ENCODE results near the gene TAPBP. TPM values are rescaled to one million over a fixed set of nuclear protein-coding genes. Genes with fewer than 3 reads are reported as not detected.

TAPBP gene
- total and polyA plus RNA-seq, 7 donors: 7.8 to 114 (median 45.7) TPM

DNA sequence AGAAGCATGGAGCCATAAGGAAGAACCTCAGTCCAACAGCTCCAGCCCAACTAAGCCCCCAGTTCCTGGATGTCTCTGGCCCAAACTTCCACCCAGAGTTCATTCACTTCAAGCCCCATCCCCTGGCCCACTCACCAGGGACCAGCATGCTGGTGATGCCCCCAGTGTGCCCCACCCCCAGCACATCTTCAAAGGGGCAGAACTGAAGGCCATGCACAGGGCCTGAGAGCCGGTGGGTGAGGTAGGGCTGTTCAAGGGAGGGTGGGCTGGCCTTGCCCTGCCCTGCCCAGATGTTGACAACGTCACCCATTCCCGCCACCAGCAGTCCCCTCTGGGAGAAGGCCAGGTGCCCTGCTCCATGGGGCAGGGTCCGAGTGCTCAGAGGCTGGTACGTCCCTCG is 33.3 kb downstream of the TAPBP start:
- WGBS, 2 donors: 85 to 92% methylated on average over 6 of the region's 6 CpGs
- H3K36me3 ChIP-seq: peaks cover 6 to 75% (median 14%) of the 10 kb centered on the region in 4 donors
- intact Hi-C loops (cut with DNase I): no loop called here
- no peak for TF ChIP-seq POLR2AphosphoS5 (IDR thresholded peaks at IDR 0.05)
- TF ChIP-seq EP300 (IDR thresholded peaks at IDR 0.05): no peak
- TF ChIP-seq, protein P1, sequence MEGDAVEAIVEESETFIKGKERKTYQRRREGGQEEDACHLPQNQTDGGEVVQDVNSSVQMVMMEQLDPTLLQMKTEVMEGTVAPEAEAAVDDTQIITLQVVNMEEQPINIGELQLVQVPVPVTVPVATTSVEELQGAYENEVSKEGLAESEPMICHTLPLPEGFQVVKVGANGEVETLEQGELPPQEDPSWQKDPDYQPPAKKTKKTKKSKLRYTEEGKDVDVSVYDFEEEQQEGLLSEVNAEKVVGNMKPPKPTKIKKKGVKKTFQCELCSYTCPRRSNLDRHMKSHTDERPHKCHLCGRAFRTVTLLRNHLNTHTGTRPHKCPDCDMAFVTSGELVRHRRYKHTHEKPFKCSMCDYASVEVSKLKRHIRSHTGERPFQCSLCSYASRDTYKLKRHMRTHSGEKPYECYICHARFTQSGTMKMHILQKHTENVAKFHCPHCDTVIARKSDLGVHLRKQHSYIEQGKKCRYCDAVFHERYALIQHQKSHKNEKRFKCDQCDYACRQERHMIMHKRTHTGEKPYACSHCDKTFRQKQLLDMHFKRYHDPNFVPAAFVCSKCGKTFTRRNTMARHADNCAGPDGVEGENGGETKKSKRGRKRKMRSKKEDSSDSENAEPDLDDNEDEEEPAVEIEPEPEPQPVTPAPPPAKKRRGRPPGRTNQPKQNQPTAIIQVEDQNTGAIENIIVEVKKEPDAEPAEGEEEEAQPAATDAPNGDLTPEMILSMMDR (IDR thresholded peaks at IDR 0.05): no peak
- no peak for TF ChIP-seq POLR2A (IDR thresholded peaks at IDR 0.05)
- H3K27me3 ChIP-seq: no peaks in the 10 kb centered on the region
- no peak overlapping the region for H3K27ac ChIP-seq
- no peaks in the 10 kb centered on the region for H3K9me3 ChIP-seq
- no peak for DNase-seq
- peaks cover 0 to 26% (median 23%) of the 10 kb centered on the region in 4 donors for H3K4me1 ChIP-seq
- H3K4me3 ChIP-seq: no peak overlapping the region

GRCh38 chr6:33279971-33280511 is 33.8 kb downstream of the TAPBP start:
- H3K4me1 ChIP-seq: peaks cover 0 to 30% (median 27%) of the 10 kb centered on the region in 4 donors
- H3K27me3 ChIP-seq: no peaks in the 10 kb centered on the region
- TF ChIP-seq EP300 (IDR thresholded peaks at IDR 0.05): no peak
- TF ChIP-seq POLR2AphosphoS5 (IDR thresholded peaks at IDR 0.05): no peak
- no peak for TF ChIP-seq POLR2A (IDR thresholded peaks at IDR 0.05)
- TF ChIP-seq, protein P1 (IDR thresholded peaks at IDR 0.05): no peak
- 50 to 68% methylated on average over 5 of the region's 5 CpGs for WGBS, 2 donors
- H3K9me3 ChIP-seq: no peaks in the 10 kb centered on the region
- H3K4me3 ChIP-seq: no peak overlapping the region
- DNase-seq: no peak
- H3K27ac ChIP-seq: no peak overlapping the region
- H3K36me3 ChIP-seq: peaks cover 6 to 76% (median 19%) of the 10 kb centered on the region in 4 donors
- intact Hi-C loops (cut with DNase I): loop anchor here (10.0 kb wide), 1 partner anchor 1615 kb away; the partner anchor contains the start of genes C6orf47, CSNK2B, GPANK1 and LY6G5B

DNA sequence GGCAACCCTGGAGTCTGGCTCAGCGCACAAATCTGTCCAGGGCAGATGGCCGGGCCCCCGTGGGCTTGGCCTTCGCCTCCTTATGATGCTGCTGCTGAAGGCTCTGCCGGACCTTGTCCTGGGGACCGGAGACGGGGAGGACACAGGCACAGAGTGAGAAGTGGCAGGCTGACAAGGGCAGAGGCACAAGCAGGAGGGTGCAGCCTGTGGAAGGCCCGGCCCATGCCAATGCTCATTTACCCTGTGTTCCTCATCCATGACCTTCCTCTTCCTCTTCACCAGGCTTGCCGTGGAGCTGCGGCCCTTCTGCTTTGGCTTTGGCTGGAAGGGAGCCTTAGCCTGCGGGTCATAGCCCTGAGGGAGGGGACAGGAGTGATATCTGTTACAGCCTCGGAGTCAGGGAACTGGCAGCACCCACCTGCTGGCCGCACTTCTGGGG is 34.6 kb downstream of the TAPBP start:
- Histone ChIP-seq H3K36me3 (peaks cover 6 to 76% (median 24%) of the 10 kb centered on the region in 4 donors), H3K4me3 (no peak overlapping the region), H3K9me3 (no peaks in the 10 kb centered on the region), H3K4me1 (peaks cover 0 to 37% (median 35%) of the 10 kb centered on the region in 4 donors), H3K27me3 (no peaks in the 10 kb centered on the region), H3K27ac (no peak overlapping the region)
- 77 to 86% methylated on average over 13 of the region's 13 CpGs for WGBS, 2 donors
- no peak for TF ChIP-seq POLR2A (IDR thresholded peaks at IDR 0.05)
- DNase-seq: no peak
- intact Hi-C loops (cut with DNase I): loop anchor here (10.0 kb wide), 1 partner anchor 1614 kb away; the partner anchor contains the start of genes C6orf47, CSNK2B, GPANK1 and LY6G5B

DNA sequence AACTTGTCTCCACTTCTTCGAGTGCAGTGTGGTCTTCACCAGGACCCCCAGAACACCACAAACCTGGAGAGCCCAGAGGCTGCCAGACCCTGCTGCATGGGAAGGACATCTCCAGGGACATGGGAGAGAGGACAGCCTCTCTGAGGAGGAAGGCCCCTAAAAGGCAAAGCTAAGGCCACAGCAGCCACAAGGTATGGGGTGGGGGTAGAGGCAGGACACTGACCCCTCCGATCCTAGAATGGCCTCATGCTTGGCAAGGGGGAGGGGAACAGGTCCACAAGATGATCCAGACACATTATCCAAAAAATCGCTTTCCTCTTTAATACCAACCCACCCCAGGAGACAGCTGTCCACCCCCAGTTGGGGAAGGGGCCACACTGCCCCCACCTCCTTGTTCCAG is 35.1 kb downstream of the TAPBP start:
- no peak for TF ChIP-seq EP300 (IDR thresholded peaks at IDR 0.05)
- TF ChIP-seq POLR2AphosphoS5 (IDR thresholded peaks at IDR 0.05): no peak
- TF ChIP-seq POLR2A (IDR thresholded peaks at IDR 0.05): no peak
- TF ChIP-seq, protein P1 (IDR thresholded peaks at IDR 0.05): no peak
- Histone ChIP-seq H3K9me3 (no peaks in the 10 kb centered on the region), H3K36me3 (peaks cover 6 to 79% (median 25%) of the 10 kb centered on the region in 4 donors), H3K4me3 (no peak overlapping the region), H3K27ac (no peak overlapping the region), H3K27me3 (no peaks in the 10 kb centered on the region), H3K4me1 (peaks cover 0 to 42% (median 40%) of the 10 kb centered on the region in 4 donors)
- WGBS, 2 donors: 87 to 93% methylated on average over 3 of the region's 3 CpGs
- intact Hi-C loops (cut with DNase I): loop anchor here (10.0 kb wide), 1 partner anchor 1614 kb away; the partner anchor contains the start of genes C6orf47, CSNK2B, GPANK1 and LY6G5B
- DNase-seq: no peak

DNA sequence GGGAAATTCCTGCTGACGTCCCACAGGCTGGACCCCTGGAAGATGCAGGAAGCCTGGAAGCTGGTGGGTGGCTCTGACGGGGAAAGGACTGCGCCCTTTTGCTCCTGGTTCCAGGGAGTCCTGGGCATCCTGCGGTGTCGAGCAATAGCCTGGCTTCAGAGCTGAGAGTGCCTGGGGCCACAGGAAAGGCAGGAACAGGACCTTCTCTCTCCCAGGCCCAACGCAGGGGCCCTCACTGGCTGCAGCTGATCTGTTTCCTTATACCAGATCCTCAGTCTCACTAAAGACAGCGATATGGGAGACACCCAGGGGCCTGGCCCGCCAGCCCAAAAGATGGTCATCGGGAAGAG is 35.5 kb downstream of the TAPBP start:
- peak overlapping the region in 1 of 4 donors; percentile 87 for H3K4me3 ChIP-seq
- no peak for TF ChIP-seq EP300 (IDR thresholded peaks at IDR 0.05)
- no peak for TF ChIP-seq POLR2A (IDR thresholded peaks at IDR 0.05)
- TF ChIP-seq POLR2AphosphoS5 (IDR thresholded peaks at IDR 0.05): no peak
- TF ChIP-seq, protein P1 (IDR thresholded peaks at IDR 0.05): no peak
- H3K27me3 ChIP-seq: no peaks in the 10 kb centered on the region
- peaks cover 6 to 79% (median 25%) of the 10 kb centered on the region in 4 donors for H3K36me3 ChIP-seq
- no peak for DNase-seq
- no peaks in the 10 kb centered on the region for H3K9me3 ChIP-seq
- WGBS, 2 donors: 85% methylated on average over 9 of the region's 9 CpGs
- intact Hi-C loops (cut with DNase I): loop anchor here (10.0 kb wide), 1 partner anchor 1614 kb away; the partner anchor contains the start of genes C6orf47, CSNK2B, GPANK1 and LY6G5B
- peaks cover 0 to 46% (median 43%) of the 10 kb centered on the region in 4 donors for H3K4me1 ChIP-seq
- H3K27ac ChIP-seq: peak overlapping the region; percentile 90 to 94 (median 93)

All from sigmoid colon (tissue), 7 donors.